SK-N-SH (cell line): ENCODE measurements around the gene KIAA1210. TPM values are rescaled to one million over a fixed set of nuclear protein-coding genes. Genes with fewer than 3 reads are reported as not detected.
A peak's percentile ranks its signal among the peaks of the same experiment; 100 is the strongest.

Experiments
- CTCF ChIA-PET: fragments of 300-600, 350-600 bp; formaldehyde crosslinking; extraction: SDS; loops from one replicate; lab custom pipeline; 2021; lab: Yijun Ruan, JAX
- POLR2A ChIA-PET: fragments of 350-600 bp; sonication (Branson Sonifier 250); formaldehyde crosslinking; extraction: SDS; loops from one replicate; lab custom pipeline; 2020; ENCODE audit warnings: antibody characterized with exemption, inconsistent platforms; lab: Yijun Ruan, JAX
- DNase-seq: peaks from one replicate; pipeline ENCODE4 v3.0.0; 2012
- H2AFZ ChIP-seq: fragments of 200-600 bp; sonication (generic); 2 replicates; pipeline ENCODE4 v1.8.1; 2016; ENCODE audit warnings: antibody characterized with exemption, mild to moderate bottlenecking, low read depth
- H3F3A ChIP-seq: fragments of 200-600 bp; sonication (generic); replicated peaks from 2 replicates; pipeline ENCODE3; 2016; ENCODE audit warnings: antibody characterized with exemption, mild to moderate bottlenecking; ENCODE audit not compliant: insufficient read depth
- H3K27ac ChIP-seq, 2 experiments: fragments of 200-500 bp in 1 of 2; fragments of 200-600 bp in 1 of 2; sonication (Bioruptor generic) in 1 of 2; sonication (generic), shearing (Covaris generic) in 1 of 2; 2 replicates each; pipeline versions ENCODE4 v1.5.1 to v1.6.1; 2014 to 2016; ENCODE audit warnings: low read depth in 2 of 2, inconsistent platforms in 1 of 2, low read length in 1 of 2, mild to moderate bottlenecking in 1 of 2, mixed read lengths in 1 of 2
- H3K27me3 ChIP-seq: fragments of 200-600 bp; sonication (generic), shearing (Covaris generic); 2 replicates; pipeline ENCODE4 v1.6.1; 2016; ENCODE audit warnings: mixed run types; ENCODE audit not compliant: insufficient read depth
- H3K36me3 ChIP-seq, 2 experiments: fragments of 200-500 bp in 1 of 2; fragments of 200-600 bp in 1 of 2; sonication (Bioruptor generic) in 1 of 2; sonication (generic) in 1 of 2; replicated peaks in 1 of 2; 2 replicates each; pipeline versions ENCODE3 to v1.5.1; 2014 to 2016; ENCODE audit warnings: low read length in 1 of 2, mild to moderate bottlenecking in 1 of 2; ENCODE audit not compliant: insufficient read depth in 2 of 2, control insufficient read depth in 1 of 2
- H3K4me1 ChIP-seq, 2 experiments: fragments of 200-500 bp in 1 of 2; fragments of 200-600 bp in 1 of 2; sonication (Bioruptor generic) in 1 of 2; sonication (generic), shearing (Covaris generic) in 1 of 2; 2 replicates each; pipeline versions ENCODE4 v1.5.1 to v1.6.1; 2014 to 2016; ENCODE audit warnings: low read depth in 1 of 2, low read length in 1 of 2, mixed run types in 1 of 2; ENCODE audit not compliant: insufficient read depth in 2 of 2, control insufficient read depth in 1 of 2
- H3K4me2 ChIP-seq: fragments of 200-600 bp; sonication (generic), shearing (Covaris generic); 2 replicates; pipeline ENCODE4 v1.6.1; 2017; ENCODE audit warnings: mixed run types
- H3K4me3 ChIP-seq, 2 experiments: fragments of 200-500 bp in 1 of 2; fragments of 200-600 bp in 1 of 2; sonication (Bioruptor generic) in 1 of 2; sonication (generic), shearing (Covaris generic) in 1 of 2; 2 replicates each; pipeline versions ENCODE4 v1.5.1 to v1.8.1; 2014 to 2016; ENCODE audit warnings: low read depth in 2 of 2, inconsistent platforms in 1 of 2, low read length in 1 of 2, mild to moderate bottlenecking in 1 of 2, mixed read lengths in 1 of 2, moderate library complexity in 1 of 2
- H3K79me2 ChIP-seq: fragments of 200-600 bp; sonication (generic); 2 replicates; pipeline ENCODE4 v1.8.1; 2017; ENCODE audit warnings: mild to moderate bottlenecking; ENCODE audit not compliant: insufficient read depth
- H3K9ac ChIP-seq: fragments of 200-600 bp; sonication (generic); 2 replicates; pipeline ENCODE4 v1.6.1; 2017; ENCODE audit warnings: mixed run types
- H3K9me2 ChIP-seq: fragments of 200-600 bp; sonication (generic); 2 replicates; pipeline ENCODE4 v1.6.1; 2017; ENCODE audit warnings: mixed run types
- H3K9me3 ChIP-seq: fragments of 200-600 bp; sonication (generic); 2 replicates; pipeline ENCODE4 v1.6.1; 2017; ENCODE audit warnings: mixed run types, mild to moderate bottlenecking, moderate library complexity
- H4K20me1 ChIP-seq: fragments of 200-600 bp; sonication (generic); 2 replicates; pipeline ENCODE4 v1.6.1; 2017; ENCODE audit warnings: mild to moderate bottlenecking, mixed run types; ENCODE audit not compliant: insufficient read depth
- CHD2 ChIP-seq: fragments of 150-350 bp; IDR thresholded peaks from 2 replicates; pipeline ENCODE4 v1.6.1; 2018; ENCODE audit warnings: low read length; ENCODE audit not compliant: partially characterized antibody
- EP300 ChIP-seq, 2 experiments: IDR thresholded peaks; 2 replicates each; pipeline versions ENCODE4 v1.4.0 to v1.6.1; 2012; ENCODE audit warnings: borderline replicate concordance in 1 of 2, low read depth in 1 of 2, low read length in 1 of 2
- FOXJ3 ChIP-seq: sonication (generic); formaldehyde crosslinking; IDR thresholded peaks from 2 replicates; pipeline ENCODE4 v1.5.1; 2020; ENCODE audit warnings: mild to moderate bottlenecking, missing genetic modification reagents
- FOXM1 ChIP-seq: IDR thresholded peaks from 2 replicates; pipeline ENCODE4 v1.4.0; 2012; ENCODE audit warnings: low read depth, mild to moderate bottlenecking
- MEF2A ChIP-seq: IDR thresholded peaks from 2 replicates; pipeline ENCODE4 v1.4.0; 2012; ENCODE audit warnings: low read depth, borderline replicate concordance
- MXI1 ChIP-seq: IDR thresholded peaks from 2 replicates; pipeline ENCODE4 v1.6.1; 2012; ENCODE audit warnings: mild to moderate bottlenecking, low read depth, low read length, improper control_type of control experiment
- NFIC ChIP-seq: IDR thresholded peaks from 2 replicates; pipeline ENCODE4 v1.4.0; 2012; ENCODE audit warnings: borderline replicate concordance
- RCOR1 ChIP-seq: fragments of 150-350 bp; IDR thresholded peaks from 2 replicates; pipeline ENCODE4 v1.6.1; 2017; ENCODE audit warnings: antibody characterized with exemption, low read length
- RXRA ChIP-seq: IDR thresholded peaks from 2 replicates; pipeline ENCODE4 v1.4.0; 2012; ENCODE audit warnings: low read depth, mild to moderate bottlenecking, borderline replicate concordance
- TCF12 ChIP-seq: IDR thresholded peaks from 2 replicates; pipeline ENCODE4 v1.4.0; 2012
- TEAD4 ChIP-seq: IDR thresholded peaks from 2 replicates; pipeline ENCODE4 v1.4.0; 2012; ENCODE audit warnings: mild to moderate bottlenecking, borderline replicate concordance; ENCODE audit not compliant: insufficient read depth
- WGBS: methylation state at CpG from one replicate; pipeline ENCODE4 v1.1.6; 2017; ENCODE audit warnings: low lambda C conversion rate; 5-methylcytosine and 5-hydroxymethylcytosine counted together
- polyA plus RNA-seq, 3 experiments: library from polyadenylated mRNA; depleted of rRNA; stranded (reverse); fragments of >200 nt; gene quantifications; 2 replicates each; pipeline ENCODE4 v1.2.3, GENCODE V29; 2012
- TF ChIP-seq, protein P1 (sequence below): IDR thresholded peaks from 2 replicates; pipeline ENCODE4; 2012
- TF ChIP-seq, protein P2 (sequence below): fragments of 150-350 bp; IDR thresholded peaks from 2 replicates; pipeline ENCODE4 v1.6.1; 2017; ENCODE audit warnings: antibody characterized with exemption, low read length, low read depth, borderline replicate concordance
- TF ChIP-seq, protein P3 (sequence below): IDR thresholded peaks from 2 replicates; pipeline ENCODE4 v1.6.1; 2012; ENCODE audit warnings: mild to moderate bottlenecking, low read depth, low read length, moderate library complexity

The KIAA1210 gene
- polyA plus RNA-seq, 1 of the 3 experiments (the other 2 are of a cell fraction): not detected

DNA sequence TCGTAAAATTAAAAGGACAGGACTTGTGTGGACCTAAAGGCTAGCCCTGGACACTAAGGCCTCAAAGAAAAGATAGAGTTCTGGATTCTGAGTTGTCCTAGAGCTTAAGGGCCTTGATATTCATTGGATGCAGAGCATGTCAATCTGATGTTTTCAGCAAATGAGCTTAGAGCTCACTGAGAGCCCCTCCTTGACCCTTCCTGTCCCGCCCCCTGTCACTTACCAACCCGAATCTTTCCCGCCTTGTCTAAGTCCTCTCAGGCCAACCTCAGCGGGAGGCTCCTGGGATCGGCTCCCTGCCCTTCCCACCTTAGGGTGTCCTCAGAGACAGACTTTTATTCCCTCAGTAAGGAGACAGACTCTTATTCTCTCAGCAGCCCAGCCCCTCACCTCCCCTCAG lies 54.9 kb downstream of the KIAA1210 start, which contains the start of gene CT47C1:
CT47C1 (plus strand) TSS at position 250 of the 400 bp plus-strand sequence. CDS start 233 bp downstream, outside the sequence.
- ChIA-PET POLR2A (no interaction called here), CTCF (no interaction called here)
- no peak within 1 kb of the TSS for H2AFZ ChIP-seq
- no peaks in the 10 kb centered on the region for H3F3A ChIP-seq
- 23% methylated on average over 6 of the region's 6 CpGs for WGBS
- no peak within 1 kb of the TSS for H3K4me3 ChIP-seq
- peaks cover 63% of the 10 kb centered on the region; the same call in 1 of the 2 replicates for H3K27me3 ChIP-seq
- H3K4me1 ChIP-seq: no peaks in the 10 kb centered on the region
- no peaks in the 10 kb centered on the region for H3K9me2 ChIP-seq
- no peak within 1 kb of the TSS for H3K4me2 ChIP-seq
- no peaks in the 10 kb centered on the region for H3K36me3 ChIP-seq
- TF ChIP-seq TEAD4 (no peak), MXI1 (no peak), RCOR1 (no peak), EP300 (IDR thresholded peaks at IDR 0.05; ENCODE audit: borderline replicate concordance in 1 of 2, low read depth in 1 of 2, low read length in 1 of 2) (no peak), RXRA (no peak)
- TF ChIP-seq, protein P1, sequence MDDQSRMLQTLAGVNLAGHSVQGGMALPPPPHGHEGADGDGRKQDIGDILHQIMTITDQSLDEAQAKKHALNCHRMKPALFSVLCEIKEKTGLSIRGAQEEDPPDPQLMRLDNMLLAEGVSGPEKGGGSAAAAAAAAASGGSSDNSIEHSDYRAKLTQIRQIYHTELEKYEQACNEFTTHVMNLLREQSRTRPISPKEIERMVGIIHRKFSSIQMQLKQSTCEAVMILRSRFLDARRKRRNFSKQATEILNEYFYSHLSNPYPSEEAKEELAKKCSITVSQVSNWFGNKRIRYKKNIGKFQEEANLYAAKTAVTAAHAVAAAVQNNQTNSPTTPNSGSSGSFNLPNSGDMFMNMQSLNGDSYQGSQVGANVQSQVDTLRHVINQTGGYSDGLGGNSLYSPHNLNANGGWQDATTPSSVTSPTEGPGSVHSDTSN: 0 out of 2 replicates have a peak, but pooled peaks have one; percentile 7
- TF ChIP-seq, protein P2, sequence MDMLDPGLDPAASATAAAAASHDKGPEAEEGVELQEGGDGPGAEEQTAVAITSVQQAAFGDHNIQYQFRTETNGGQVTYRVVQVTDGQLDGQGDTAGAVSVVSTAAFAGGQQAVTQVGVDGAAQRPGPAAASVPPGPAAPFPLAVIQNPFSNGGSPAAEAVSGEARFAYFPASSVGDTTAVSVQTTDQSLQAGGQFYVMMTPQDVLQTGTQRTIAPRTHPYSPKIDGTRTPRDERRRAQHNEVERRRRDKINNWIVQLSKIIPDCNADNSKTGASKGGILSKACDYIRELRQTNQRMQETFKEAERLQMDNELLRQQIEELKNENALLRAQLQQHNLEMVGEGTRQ: no peak
- no peaks in the 10 kb centered on the region for H3K79me2 ChIP-seq
- H3K9ac ChIP-seq: no peak within 1 kb of the TSS
- DNase-seq: no peak
- no peaks in the 10 kb centered on the region for H3K9me3 ChIP-seq
- no peak within 1 kb of the TSS for H3K27ac ChIP-seq
- H4K20me1 ChIP-seq: no peaks in the 10 kb centered on the region

DNA sequence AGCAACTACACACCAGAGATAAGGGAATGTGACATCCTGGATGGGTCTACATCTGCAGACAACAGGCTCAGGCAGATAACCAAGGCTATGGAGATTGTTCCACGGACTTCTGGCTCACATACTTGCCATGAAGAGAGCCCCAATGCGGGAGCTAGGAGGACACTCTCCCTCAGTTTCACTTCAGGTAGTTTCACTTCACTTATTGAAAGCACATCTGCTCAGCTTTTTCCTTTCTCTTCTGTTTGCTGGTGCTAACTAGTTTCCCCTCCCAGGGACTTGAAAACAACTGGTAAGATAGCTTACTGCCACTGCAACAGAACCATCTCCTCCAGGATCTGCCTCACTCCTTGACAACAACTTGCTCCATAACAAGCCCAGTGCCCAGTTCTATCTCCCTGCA lies 56.2 kb downstream of the KIAA1210 start:
- ChIA-PET POLR2A (interaction anchor here (0.5 kb wide), 1 partner anchor 136 kb away, joined by 3 read pairs; no protein-coding TSS in a partner anchor), CTCF (no interaction called here)
- TF ChIP-seq RCOR1 (no peak), FOXJ3 (CRISPR knock-in tag) (no peak), FOXM1 (no peak), NFIC (no peak), CHD2 (no peak), TCF12 (no peak), MXI1 (no peak), MEF2A (no peak)
- TF ChIP-seq, protein P3, sequence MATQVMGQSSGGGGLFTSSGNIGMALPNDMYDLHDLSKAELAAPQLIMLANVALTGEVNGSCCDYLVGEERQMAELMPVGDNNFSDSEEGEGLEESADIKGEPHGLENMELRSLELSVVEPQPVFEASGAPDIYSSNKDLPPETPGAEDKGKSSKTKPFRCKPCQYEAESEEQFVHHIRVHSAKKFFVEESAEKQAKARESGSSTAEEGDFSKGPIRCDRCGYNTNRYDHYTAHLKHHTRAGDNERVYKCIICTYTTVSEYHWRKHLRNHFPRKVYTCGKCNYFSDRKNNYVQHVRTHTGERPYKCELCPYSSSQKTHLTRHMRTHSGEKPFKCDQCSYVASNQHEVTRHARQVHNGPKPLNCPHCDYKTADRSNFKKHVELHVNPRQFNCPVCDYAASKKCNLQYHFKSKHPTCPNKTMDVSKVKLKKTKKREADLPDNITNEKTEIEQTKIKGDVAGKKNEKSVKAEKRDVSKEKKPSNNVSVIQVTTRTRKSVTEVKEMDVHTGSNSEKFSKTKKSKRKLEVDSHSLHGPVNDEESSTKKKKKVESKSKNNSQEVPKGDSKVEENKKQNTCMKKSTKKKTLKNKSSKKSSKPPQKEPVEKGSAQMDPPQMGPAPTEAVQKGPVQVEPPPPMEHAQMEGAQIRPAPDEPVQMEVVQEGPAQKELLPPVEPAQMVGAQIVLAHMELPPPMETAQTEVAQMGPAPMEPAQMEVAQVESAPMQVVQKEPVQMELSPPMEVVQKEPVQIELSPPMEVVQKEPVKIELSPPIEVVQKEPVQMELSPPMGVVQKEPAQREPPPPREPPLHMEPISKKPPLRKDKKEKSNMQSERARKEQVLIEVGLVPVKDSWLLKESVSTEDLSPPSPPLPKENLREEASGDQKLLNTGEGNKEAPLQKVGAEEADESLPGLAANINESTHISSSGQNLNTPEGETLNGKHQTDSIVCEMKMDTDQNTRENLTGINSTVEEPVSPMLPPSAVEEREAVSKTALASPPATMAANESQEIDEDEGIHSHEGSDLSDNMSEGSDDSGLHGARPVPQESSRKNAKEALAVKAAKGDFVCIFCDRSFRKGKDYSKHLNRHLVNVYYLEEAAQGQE: no peak
- TF ChIP-seq, protein P1: no peak
- no peak for DNase-seq
- H3K9me3 ChIP-seq: no peaks in the 10 kb centered on the region
- H4K20me1 ChIP-seq: no peaks in the 10 kb centered on the region
- no peaks in the 10 kb centered on the region for H3K79me2 ChIP-seq
- H3K36me3 ChIP-seq: no peaks in the 10 kb centered on the region
- H3K27me3 ChIP-seq: peaks cover 53% of the 10 kb centered on the region; the same call in 1 of the 2 replicates
- no peaks in the 10 kb centered on the region for H3K9me2 ChIP-seq
- 3% methylated on average over 2 of the region's 2 CpGs for WGBS
- no peak overlapping the region for H3K27ac ChIP-seq
- no peaks in the 10 kb centered on the region for H3F3A ChIP-seq
- H3K4me1 ChIP-seq: no peaks in the 10 kb centered on the region
- H2AFZ ChIP-seq: no peak overlapping the region
- H3K9ac ChIP-seq: no peak overlapping the region
- H3K4me2 ChIP-seq: no peak overlapping the region
- no peak overlapping the region for H3K4me3 ChIP-seq
